ENCODE results near the gene RAB3IL1. TPM values are rescaled to one million over a fixed set of nuclear protein-coding genes. Genes with fewer than 3 reads are reported as not detected.

The RAB3IL1 gene
- total and polyA plus RNA-seq, 2 of the 13 experiments (the other 11 are each of a cell fraction or from before 2014, with no cell fraction given), result 1.2 to 2.0 TPM

- H2AFZ ChIP-seq (ENCODE audit: low read length), result no peak overlapping the region
- no peaks in the 10 kb centered on the region for H3K4me1 ChIP-seq (ENCODE audit: insufficient read depth, low read length)
- no peaks in the 10 kb centered on the region for H3K9me3 ChIP-seq (ENCODE audit: low read length)
- POLR2A ChIA-PET, result no interaction called here
- intact Hi-C loops (cut with micrococcal nuclease; ENCODE audit: unreplicated experiment), result no loop called here
- in situ Hi-C loops (cut with HindIII; ENCODE audit: extremely low pct_ligation_motif_present, low pct_unique_long_range_greater_than_20kb), result no loop called here
- BruUV-seq (replicated peaks), result no TSS peak
- H3K27me3 ChIP-seq (ENCODE audit: control insufficient read depth in 1 of 2, insufficient read depth in 2 of 2, low read length in 2 of 2), result no peaks in the 10 kb centered on the region; a peak in 1 of 5 replicates
- 94% methylated on average over 9 of the region's 18 CpGs for WGBS (ENCODE audit: low lambda C conversion rate)
- H3K27ac ChIP-seq (ENCODE audit: extremely low read length, insufficient read depth, low read length), result no peak overlapping the region
- DNase-seq (ENCODE audit: low spot score), result no peak
- H3K36me3 ChIP-seq (replicated peaks in 1 of 2; ENCODE audit: control insufficient read depth in 1 of 2, insufficient read depth in 2 of 2, low read length in 2 of 2), result peaks cover 0 to 17% of the 10 kb centered on the region in 2 experiments; a peak in 3 of 5 replicates
- H3K79me2 ChIP-seq (ENCODE audit: insufficient read depth, low read length), result no peaks in the 10 kb centered on the region
- no peak overlapping the region for H3K4me3 ChIP-seq (replicated peaks in 1 of 3; ENCODE audit: insufficient read depth in 1 of 3, low read depth in 2 of 3, low read length in 3 of 3)
- FAIRE-seq, result no peak
- no peak overlapping the region for H3K4me2 ChIP-seq (ENCODE audit: low read depth, low read length)
- TF ChIP-seq NFRKB (IDR thresholded peaks at IDR 0.05) (no peak), TP53 (CRISPR knock-in tag; conservative IDR thresholded peaks at IDR 0.05) (no peak), ZBTB3 (CRISPR knock-in tag; IDR thresholded peaks at IDR 0.05; ENCODE audit: borderline replicate concordance, low read depth) (no peak)
- no peaks in the 10 kb centered on the region for H4K20me1 ChIP-seq (ENCODE audit: insufficient read depth, low read length)
- CTCF ChIA-PET (ENCODE audit: low intra/inter-chr PET ratio, low total read pairs), result no interaction called here
- ATAC-seq, result no peak
- no peak overlapping the region for H3K9ac ChIP-seq (ENCODE audit: insufficient read depth, low read depth, low read length)
Measured at GRCh38 chr11:61862714-61863547, 54.4 kb downstream of the RAB3IL1 start.

- Histone ChIP-seq H3K79me2 (ENCODE audit: insufficient read depth, low read length) (no peaks in the 10 kb centered on the region), H3K4me3 (replicated peaks in 1 of 3; ENCODE audit: insufficient read depth in 1 of 3, low read depth in 2 of 3, low read length in 3 of 3) (no peak overlapping the region), H3K9me3 (ENCODE audit: low read length) (no peaks in the 10 kb centered on the region), H3K4me1 (ENCODE audit: insufficient read depth, low read length) (no peaks in the 10 kb centered on the region), H3K27me3 (ENCODE audit: control insufficient read depth in 1 of 2, insufficient read depth in 2 of 2, low read length in 2 of 2) (no peaks in the 10 kb centered on the region; a peak in 1 of 5 replicates), H3K27ac (ENCODE audit: extremely low read length, insufficient read depth, low read length) (no peak overlapping the region), H3K4me2 (ENCODE audit: low read depth, low read length) (no peak overlapping the region), H4K20me1 (ENCODE audit: insufficient read depth, low read length) (no peaks in the 10 kb centered on the region), H3K9ac (ENCODE audit: insufficient read depth, low read depth, low read length) (no peak overlapping the region), H2AFZ (ENCODE audit: low read length) (no peak overlapping the region), H3K36me3 (replicated peaks in 1 of 2; ENCODE audit: control insufficient read depth in 1 of 2, insufficient read depth in 2 of 2, low read length in 2 of 2) (peaks cover 0 to 27% of the 10 kb centered on the region in 2 experiments; a peak in 4 of 5 replicates)
- DNase-seq (ENCODE audit: low spot score), result no peak
- in situ Hi-C loops (cut with HindIII; ENCODE audit: extremely low pct_ligation_motif_present, low pct_unique_long_range_greater_than_20kb), result no loop called here
- ChIA-PET CTCF (ENCODE audit: low intra/inter-chr PET ratio, low total read pairs) (no interaction called here), POLR2A (no interaction called here)
- intact Hi-C loops (cut with micrococcal nuclease; ENCODE audit: unreplicated experiment), result no loop called here
- ATAC-seq, result no peak
- 84% methylated on average over 9 of the region's 9 CpGs for WGBS (ENCODE audit: low lambda C conversion rate)
- no peak for FAIRE-seq
- BruUV-seq (replicated peaks), result no TSS peak
- TF ChIP-seq ZNF770 (CRISPR knock-in tag; IDR thresholded peaks at IDR 0.05) (no peak), REL (CRISPR knock-in tag; conservative IDR thresholded peaks at IDR 0.05) (no peak), ZNF883 (CRISPR knock-in tag; IDR thresholded peaks at IDR 0.05; ENCODE audit: not compliant biosample characterization) (no peak), SAP130 (CRISPR knock-in tag; IDR thresholded peaks at IDR 0.05; ENCODE audit: low read depth) (no peak), AGO2 (optimal IDR thresholded peaks at IDR 0.05; ENCODE audit: low read depth, low read length) (no peak), ZMAT5 (CRISPR knock-in tag; IDR thresholded peaks at IDR 0.05; ENCODE audit: borderline replicate concordance, low read depth) (no peak), MIER2 (CRISPR knock-in tag; IDR thresholded peaks at IDR 0.05) (no peak), ZBTB38 (CRISPR knock-in tag; IDR thresholded peaks at IDR 0.05) (no peak), HNRNPK (IDR thresholded peaks at IDR 0.05; ENCODE audit: low read depth, low read length, poor library complexity, severe bottlenecking) (no peak), ZNF674 (CRISPR knock-in tag; IDR thresholded peaks at IDR 0.05; ENCODE audit: low read depth) (no peak), ZNF18 (CRISPR knock-in tag; IDR thresholded peaks at IDR 0.05; ENCODE audit: insufficient replicate concordance) (no peak)
Measured at GRCh38 chr11:61861634-61862033, 55.7 kb downstream of the RAB3IL1 start.
